Liver (tissue), 9 donors: Measurements from ENCODE around the gene ASXL2. TPM values are rescaled to one million over a fixed set of nuclear protein-coding genes. Genes with fewer than 3 reads are reported as not detected.

Experiments used
- DNase-seq: peaks from one replicate; pipeline ENCODE4 v3.0.0-alpha.2; 2017; ENCODE audit warnings: low spot score
- H3K27ac ChIP-seq, 2 donors: one replicate each; pipeline ENCODE4 v1.7.0; 2013; ENCODE audit warnings: inconsistent platforms in 2 of 2, low read length in 2 of 2, control low read depth in 1 of 2, low read depth in 1 of 2, mild to moderate bottlenecking in 1 of 2
- H3K27me3 ChIP-seq, 4 donors: one replicate each; pipeline versions ENCODE4 v1.6.1 to v1.7.0; 2013; ENCODE audit warnings: low read length in 3 of 4, inconsistent platforms in 1 of 4, mild to moderate bottlenecking in 1 of 4, moderate library complexity in 1 of 4; ENCODE audit not compliant: control insufficient read depth in 4 of 4, insufficient read depth in 4 of 4
- H3K36me3 ChIP-seq, 4 donors: one replicate each; pipeline versions ENCODE4 v1.6.1 to v1.7.0; 2013; ENCODE audit warnings: low read length in 3 of 4, mild to moderate bottlenecking in 3 of 4, low read depth in 1 of 4, moderate library complexity in 1 of 4; ENCODE audit not compliant: control insufficient read depth in 4 of 4, insufficient read depth in 3 of 4
- H3K4me1 ChIP-seq, 4 donors: one replicate each; pipeline versions ENCODE4 v1.6.1 to v1.7.0; 2013; ENCODE audit warnings: low read length in 3 of 4, mild to moderate bottlenecking in 3 of 4, moderate library complexity in 1 of 4; ENCODE audit not compliant: control insufficient read depth in 4 of 4, insufficient read depth in 4 of 4
- H3K4me3 ChIP-seq, 3 donors: one replicate each; pipeline versions ENCODE4 v1.6.1 to v1.7.0; 2013; ENCODE audit warnings: low read length in 3 of 3, control low read depth in 1 of 3, low read depth in 1 of 3, mild to moderate bottlenecking in 1 of 3
- H3K9ac ChIP-seq, 2 donors: one replicate each; pipeline ENCODE4 v1.7.0; 2013; ENCODE audit warnings: low read length in 2 of 2, mild to moderate bottlenecking in 2 of 2, moderate library complexity in 2 of 2, control low read depth in 1 of 2, low read depth in 1 of 2
- H3K9me3 ChIP-seq, 4 donors: one replicate each; pipeline versions ENCODE4 v1.6.1 to v1.7.0; 2013; ENCODE audit warnings: low read length in 3 of 4; ENCODE audit not compliant: control insufficient read depth in 4 of 4
- EGR1 ChIP-seq, 2 donors: IDR thresholded peaks; 2 replicates each; pipeline ENCODE4 v1.6.1; 2016 to 2018; ENCODE audit warnings: antibody characterized with exemption in 2 of 2, low read depth in 2 of 2
- FOXA1 ChIP-seq: IDR thresholded peaks from 2 replicates; pipeline ENCODE4 v1.6.1; 2016; ENCODE audit warnings: antibody characterized with exemption
- HNF4A ChIP-seq, 2 donors: conservative IDR thresholded peaks; 2 replicates each; pipeline ENCODE4 v1.6.1; 2016; ENCODE audit warnings: antibody characterized with exemption in 2 of 2, mild to moderate bottlenecking in 2 of 2
- JUND ChIP-seq, 2 donors: IDR thresholded peaks; 2 replicates each; pipeline ENCODE4 v1.6.1; 2016; ENCODE audit warnings: antibody characterized with exemption in 2 of 2
- MAX ChIP-seq: IDR thresholded peaks from 2 replicates; pipeline ENCODE4 v1.6.1; 2016; ENCODE audit warnings: antibody characterized with exemption
- NR2F2 ChIP-seq: IDR thresholded peaks from 2 replicates; pipeline ENCODE4 v1.6.1; 2016; ENCODE audit warnings: antibody characterized with exemption
- RAD21 ChIP-seq, 2 donors: IDR thresholded peaks; 2 replicates each; pipeline ENCODE4 v1.6.1; 2016; ENCODE audit warnings: antibody characterized with exemption in 2 of 2, mild to moderate bottlenecking in 2 of 2
- REST ChIP-seq: IDR thresholded peaks from 2 replicates; pipeline ENCODE4 v1.6.1; 2016; ENCODE audit warnings: antibody characterized with exemption, mild to moderate bottlenecking
- RXRA ChIP-seq, 2 donors: IDR thresholded peaks; 2 replicates each; pipeline ENCODE4 v1.6.1; 2017 to 2018; ENCODE audit warnings: antibody characterized with exemption in 2 of 2, mild to moderate bottlenecking in 1 of 2
- SP1 ChIP-seq: IDR thresholded peaks from 2 replicates; pipeline ENCODE4 v1.6.1; 2018; ENCODE audit warnings: antibody characterized with exemption, mild to moderate bottlenecking
- TAF1 ChIP-seq: conservative IDR thresholded peaks from 2 replicates; pipeline ENCODE4 v1.6.1; 2016; ENCODE audit warnings: antibody characterized with exemption, mild to moderate bottlenecking
- YY1 ChIP-seq: IDR thresholded peaks from 2 replicates; pipeline ENCODE4 v1.6.1; 2016; ENCODE audit warnings: antibody characterized with exemption, mild to moderate bottlenecking
- WGBS: extraction: QIAGEN DNeasy Blood & Tissue Kit; methylation state at CpG from one replicate; pipeline ENCODE4 v1.1.7; 2013; 5-methylcytosine and 5-hydroxymethylcytosine counted together
- polyA plus RNA-seq, 2 donors: library from polyadenylated mRNA; stranded (reverse) in 1 of 2; unstranded in 1 of 2; fragments of 200-250 nt in 1 of 2; fragments of >200 nt in 1 of 2; fragmentation: Nextera tagmentation in 1 of 2; extraction: Ambion mirVana in 1 of 2; gene quantifications; one replicate each; pipeline versions ENCODE4 v1.2.1 to v1.2.3, GENCODE V29; 2013 to 2015
- total RNA-seq, 2 donors: library from RNA; depleted of rRNA; stranded (reverse); fragments of >200 nt; gene quantifications; one replicate each; pipeline ENCODE4 v1.2.3, GENCODE V29; 2014
- TF ChIP-seq, protein P1 (sequence below): IDR thresholded peaks from 2 replicates; pipeline ENCODE4 v1.6.1; 2016; ENCODE audit warnings: antibody characterized with exemption
- TF ChIP-seq, protein P2 (sequence below): IDR thresholded peaks from 2 replicates; pipeline ENCODE4 v1.6.1; 2016; ENCODE audit warnings: antibody characterized with exemption
- donor health status: healthy.
- donor health status: healthy.
- donor health status: healthy.
- donor health status: healthy.
- donor health status: healthy.

Gene ASXL2
- total and polyA plus RNA-seq, 4 donors: 2.4 to 7.3 (median 4.4) TPM

GRCh38 chr2:25887624-25888242 lies 9.4 kb upstream of the ASXL2 start:
- 90% methylated on average over 5 of the region's 5 CpGs for WGBS

DNA sequence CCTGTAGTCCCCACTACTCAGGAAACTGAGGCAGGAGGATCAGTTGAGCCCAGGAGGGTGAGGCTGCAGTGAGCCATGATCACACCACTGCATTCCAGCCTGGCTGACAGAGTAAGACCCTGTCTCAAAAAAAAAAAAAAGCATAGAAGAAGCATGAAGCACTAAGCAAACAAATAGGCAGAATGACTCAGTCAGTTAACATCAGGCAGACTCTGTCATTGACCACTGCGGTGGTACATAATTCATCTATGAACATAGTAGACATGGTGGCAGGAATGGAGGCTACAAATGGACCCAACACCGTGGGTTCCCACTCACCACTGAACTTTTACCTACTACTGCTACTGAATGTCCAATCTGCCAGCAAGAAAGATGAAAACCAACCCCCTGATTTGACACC lies 7.6 kb upstream of the ASXL2 start:
- WGBS: 88% methylated on average over 2 of the region's 2 CpGs
- TF ChIP-seq EGR1 (IDR thresholded peaks at IDR 0.05; ENCODE audit: low read depth in 2 of 2) (no peak), YY1 (no peak), REST (no peak), SP1 (no peak), RAD21 (IDR thresholded peaks at IDR 0.05) (no peak), TAF1 (no peak), JUND (IDR thresholded peaks at IDR 0.05) (no peak), HNF4A (conservative IDR thresholded peaks at IDR 0.05) (no peak), NR2F2 (no peak)
- TF ChIP-seq, protein P1, sequence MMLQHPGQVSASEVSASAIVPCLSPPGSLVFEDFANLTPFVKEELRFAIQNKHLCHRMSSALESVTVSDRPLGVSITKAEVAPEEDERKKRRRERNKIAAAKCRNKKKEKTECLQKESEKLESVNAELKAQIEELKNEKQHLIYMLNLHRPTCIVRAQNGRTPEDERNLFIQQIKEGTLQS: no peak
- H3K27me3 ChIP-seq: no peaks in the 10 kb centered on the region
- no peak overlapping the region for H3K27ac ChIP-seq
- H3K36me3 ChIP-seq: no peaks in the 10 kb centered on the region
- no peaks in the 10 kb centered on the region for H3K9me3 ChIP-seq
- H3K4me1 ChIP-seq: no peaks in the 10 kb centered on the region
- H3K4me3 ChIP-seq: no peak overlapping the region
- no peak overlapping the region for H3K9ac ChIP-seq
- DNase-seq: no peak

More at GRCh38 chr2:25887624-25888242, 9.4 kb upstream of the ASXL2 start:
- H3K4me1 ChIP-seq: no peaks in the 10 kb centered on the region
- H3K4me3 ChIP-seq: no peak overlapping the region
- no peak overlapping the region for H3K9ac ChIP-seq
- H3K36me3 ChIP-seq: no peaks in the 10 kb centered on the region
- TF ChIP-seq FOXA1 (no peak), JUND (IDR thresholded peaks at IDR 0.05) (no peak), NR2F2 (no peak), MAX (no peak), RXRA (IDR thresholded peaks at IDR 0.05) (no peak), SP1 (no peak), RAD21 (IDR thresholded peaks at IDR 0.05) (no peak), YY1 (no peak)
- TF ChIP-seq, protein P2, sequence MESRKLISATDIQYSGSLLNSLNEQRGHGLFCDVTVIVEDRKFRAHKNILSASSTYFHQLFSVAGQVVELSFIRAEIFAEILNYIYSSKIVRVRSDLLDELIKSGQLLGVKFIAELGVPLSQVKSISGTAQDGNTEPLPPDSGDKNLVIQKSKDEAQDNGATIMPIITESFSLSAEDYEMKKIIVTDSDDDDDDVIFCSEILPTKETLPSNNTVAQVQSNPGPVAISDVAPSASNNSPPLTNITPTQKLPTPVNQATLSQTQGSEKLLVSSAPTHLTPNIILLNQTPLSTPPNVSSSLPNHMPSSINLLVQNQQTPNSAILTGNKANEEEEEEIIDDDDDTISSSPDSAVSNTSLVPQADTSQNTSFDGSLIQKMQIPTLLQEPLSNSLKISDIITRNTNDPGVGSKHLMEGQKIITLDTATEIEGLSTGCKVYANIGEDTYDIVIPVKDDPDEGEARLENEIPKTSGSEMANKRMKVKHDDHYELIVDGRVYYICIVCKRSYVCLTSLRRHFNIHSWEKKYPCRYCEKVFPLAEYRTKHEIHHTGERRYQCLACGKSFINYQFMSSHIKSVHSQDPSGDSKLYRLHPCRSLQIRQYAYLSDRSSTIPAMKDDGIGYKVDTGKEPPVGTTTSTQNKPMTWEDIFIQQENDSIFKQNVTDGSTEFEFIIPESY: no peak
- TF ChIP-seq, protein P1: no peak
- H3K27ac ChIP-seq: no peak overlapping the region
- H3K27me3 ChIP-seq: no peaks in the 10 kb centered on the region
- DNase-seq: no peak
- H3K9me3 ChIP-seq: no peaks in the 10 kb centered on the region
